SU-DHL-6 (cell line): ENCODE measurements around the gene HOXA1.

Experiments used
- CTCF ChIP-seq: fragments of 200-600 bp; sonication (generic); IDR thresholded peaks from one replicate; pipeline ENCODE4 v1.5.1; 2017; ENCODE audit warnings: antibody characterized with exemption, mild to moderate bottlenecking, low read length, moderate library complexity; ENCODE audit not compliant: insufficient read depth, poor library complexity, severe bottlenecking
- EZH2phosphoT487 ChIP-seq: fragments of 200-600 bp; sonication (generic), shearing (Covaris generic); conservative IDR thresholded peaks from 2 replicates; pipeline ENCODE4 v1.6.1; 2018; ENCODE audit warnings: mild to moderate bottlenecking, antibody characterized with exemption, low read length, moderate library complexity, mixed read lengths

GRCh38 chr7:27107391-27108381 lies 11.9 kb upstream of the HOXA1 start:
- TF ChIP-seq CTCF = no peak
- no peak for TF ChIP-seq EZH2phosphoT487
